Activated CD4-positive, alpha-beta T cell treated with anti-CD3 and anti-CD28 coated beads, Interleukin-2, amount 10 ng/mL, durations not matched to agents 7 days and 5 days (primary cell): ENCODE data around the gene LRRC38. TPM values are rescaled to one million over a fixed set of nuclear protein-coding genes. Genes with fewer than 3 reads are reported as not detected.

ENCODE experiments used
- CTCF ChIA-PET: fragments of 350-600 bp; sonication (Branson Sonifier 250); formaldehyde crosslinking; loops from one replicate; lab custom pipeline; 2021; ENCODE audit warnings: antibody characterized with exemption; lab: Charles Lee
- POLR2A ChIA-PET: fragments of 350-600 bp; sonication (Branson Sonifier 250); formaldehyde crosslinking; loops from one replicate; lab custom pipeline; 2021; ENCODE audit warnings: antibody characterized with exemption; lab: Charles Lee
- DNase-seq: peaks from one replicate; pipeline ENCODE4 v3.0.0-alpha.2; 2020
- H3K27ac Mint-ChIP-seq: one replicate; pipeline ENCODE4 v1.8.0; 2021; ENCODE audit warnings: mild to moderate bottlenecking, moderate library complexity, mixed read lengths
- H3K27me3 Mint-ChIP-seq: one replicate; pipeline ENCODE4 v1.8.0; 2021; ENCODE audit warnings: mixed read lengths
- H3K36me3 Mint-ChIP-seq: one replicate; pipeline ENCODE4 v1.8.0; 2021; ENCODE audit warnings: low read depth, mixed read lengths
- H3K4me1 Mint-ChIP-seq: one replicate; pipeline ENCODE4 v1.8.0; 2021; ENCODE audit warnings: mixed read lengths
- H3K4me3 Mint-ChIP-seq: one replicate; pipeline ENCODE4 v1.8.0; 2021; ENCODE audit warnings: mild to moderate bottlenecking, moderate library complexity, mixed read lengths
- H3K9me3 Mint-ChIP-seq: one replicate; pipeline ENCODE4 v1.8.0; 2021; ENCODE audit warnings: mixed read lengths
- total RNA-seq, 2 experiments: library from RNA; stranded (reverse); gene quantifications; one replicate each; pipeline ENCODE4 v1.2.3, GENCODE V29; 2021

LRRC38 gene
- total RNA-seq, 2 experiments from 2014 or later = not detected

- Mint-ChIP-seq H3K36me3 (no peaks in the 10 kb centered on the region), H3K27ac (no peak overlapping the region), H3K27me3 (peaks cover 44% of the 10 kb centered on the region), H3K9me3 (no peaks in the 10 kb centered on the region), H3K4me1 (no peaks in the 10 kb centered on the region), H3K4me3 (no peak overlapping the region)
- DNase-seq = no peak
- ChIA-PET CTCF (no interaction called here), POLR2A (no interaction called here)
Measured at GRCh38 chr1:13513063-13513894, 524 bp downstream of the LRRC38 start.

- CTCF ChIA-PET = no interaction called here
- Mint-ChIP-seq H3K4me3 (no peak overlapping the region), H3K36me3 (no peaks in the 10 kb centered on the region), H3K4me1 (no peaks in the 10 kb centered on the region), H3K27me3 (peaks cover 44% of the 10 kb centered on the region), H3K27ac (no peak overlapping the region), H3K9me3 (no peaks in the 10 kb centered on the region)
- POLR2A ChIA-PET = no interaction called here
- no peak for DNase-seq
Measured at GRCh38 chr1:13512472-13512871, 1.3 kb downstream of the LRRC38 start.

GRCh38 chr1:13510499-13510898 is 3.3 kb downstream of the LRRC38 start:
- CTCF ChIA-PET = no interaction called here

GRCh38 chr1:13507075-13507474 is 6.7 kb downstream of the LRRC38 start:
- H3K27me3 Mint-ChIP-seq = peaks cover 9% of the 10 kb centered on the region
- CTCF ChIA-PET = no interaction called here
- no peak overlapping the region for H3K4me3 Mint-ChIP-seq

More at GRCh38 chr1:13510499-13510898, 3.3 kb downstream of the LRRC38 start:
- POLR2A ChIA-PET = no interaction called here
- H3K27ac Mint-ChIP-seq = no peak overlapping the region
- no peaks in the 10 kb centered on the region for H3K9me3 Mint-ChIP-seq
- DNase-seq = no peak
- H3K4me1 Mint-ChIP-seq = no peaks in the 10 kb centered on the region
- H3K4me3 Mint-ChIP-seq = no peak overlapping the region
- H3K27me3 Mint-ChIP-seq = peaks cover 34% of the 10 kb centered on the region
- H3K36me3 Mint-ChIP-seq = no peaks in the 10 kb centered on the region

GRCh38 chr1:13505020-13505419 is 8.8 kb downstream of the LRRC38 start:
- no peak for DNase-seq
- Mint-ChIP-seq H3K9me3 (no peaks in the 10 kb centered on the region), H3K36me3 (no peaks in the 10 kb centered on the region), H3K4me3 (no peak overlapping the region), H3K27me3 (no peaks in the 10 kb centered on the region), H3K4me1 (no peaks in the 10 kb centered on the region), H3K27ac (no peak overlapping the region)
- ChIA-PET POLR2A (no interaction called here), CTCF (no interaction called here)

More at GRCh38 chr1:13507075-13507474, 6.7 kb downstream of the LRRC38 start:
- POLR2A ChIA-PET = no interaction called here
- no peaks in the 10 kb centered on the region for H3K9me3 Mint-ChIP-seq
- H3K4me1 Mint-ChIP-seq = no peaks in the 10 kb centered on the region
- no peak overlapping the region for H3K27ac Mint-ChIP-seq
- no peaks in the 10 kb centered on the region for H3K36me3 Mint-ChIP-seq
- DNase-seq = no peak

- no peak for DNase-seq
- Mint-ChIP-seq H3K4me3 (no peak overlapping the region), H3K36me3 (no peaks in the 10 kb centered on the region), H3K27me3 (no peaks in the 10 kb centered on the region), H3K27ac (no peak overlapping the region), H3K4me1 (no peaks in the 10 kb centered on the region), H3K9me3 (no peaks in the 10 kb centered on the region)
- CTCF ChIA-PET = no interaction called here
- POLR2A ChIA-PET = no interaction called here
Measured at GRCh38 chr1:13500806-13501205, 13.0 kb downstream of the LRRC38 start.

- H3K27ac Mint-ChIP-seq = no peak overlapping the region
- H3K4me1 Mint-ChIP-seq = no peaks in the 10 kb centered on the region
- ChIA-PET CTCF (interaction anchor here (0.7 kb wide), 1 partner anchor 68 kb away, joined by 3 read pairs; no protein-coding TSS in a partner anchor), POLR2A (no interaction called here)
- no peaks in the 10 kb centered on the region for H3K27me3 Mint-ChIP-seq
- no peaks in the 10 kb centered on the region for H3K36me3 Mint-ChIP-seq
- no peaks in the 10 kb centered on the region for H3K9me3 Mint-ChIP-seq
- H3K4me3 Mint-ChIP-seq = no peak overlapping the region
- no peak for DNase-seq
Measured at GRCh38 chr1:13499422-13499821, 14.4 kb downstream of the LRRC38 start.

GRCh38 chr1:13498553-13498952 is 15.2 kb downstream of the LRRC38 start:
- no peaks in the 10 kb centered on the region for H3K9me3 Mint-ChIP-seq
- no peaks in the 10 kb centered on the region for H3K27me3 Mint-ChIP-seq
- DNase-seq = no peak
- H3K36me3 Mint-ChIP-seq = no peaks in the 10 kb centered on the region
- POLR2A ChIA-PET = no interaction called here
- CTCF ChIA-PET = no interaction called here
- no peak overlapping the region for H3K27ac Mint-ChIP-seq
- H3K4me1 Mint-ChIP-seq = no peaks in the 10 kb centered on the region
- no peak overlapping the region for H3K4me3 Mint-ChIP-seq

GRCh38 chr1:13495186-13495585 is 18.6 kb downstream of the LRRC38 start:
- CTCF ChIA-PET = no interaction called here
- POLR2A ChIA-PET = no interaction called here
- no peak for DNase-seq
- no peak overlapping the region for H3K27ac Mint-ChIP-seq
- H3K9me3 Mint-ChIP-seq = no peaks in the 10 kb centered on the region
- H3K4me1 Mint-ChIP-seq = no peaks in the 10 kb centered on the region
- H3K36me3 Mint-ChIP-seq = no peaks in the 10 kb centered on the region
- H3K4me3 Mint-ChIP-seq = no peak overlapping the region
- H3K27me3 Mint-ChIP-seq = no peaks in the 10 kb centered on the region

- H3K4me3 Mint-ChIP-seq = no peak overlapping the region
- CTCF ChIA-PET = no interaction called here
- no peak overlapping the region for H3K27ac Mint-ChIP-seq
- POLR2A ChIA-PET = no interaction called here
- no peaks in the 10 kb centered on the region for H3K4me1 Mint-ChIP-seq
- DNase-seq = no peak
- no peaks in the 10 kb centered on the region for H3K9me3 Mint-ChIP-seq
- H3K36me3 Mint-ChIP-seq = no peaks in the 10 kb centered on the region
- H3K27me3 Mint-ChIP-seq = no peaks in the 10 kb centered on the region
Measured at GRCh38 chr1:13494712-13495111, 19.1 kb downstream of the LRRC38 start.

GRCh38 chr1:13494025-13494424 is 19.8 kb downstream of the LRRC38 start:
- POLR2A ChIA-PET = no interaction called here

GRCh38 chr1:13492711-13493110 is 21.1 kb downstream of the LRRC38 start:
- POLR2A ChIA-PET = no interaction called here
- H3K9me3 Mint-ChIP-seq = no peaks in the 10 kb centered on the region
- no peak overlapping the region for H3K27ac Mint-ChIP-seq
- H3K27me3 Mint-ChIP-seq = no peaks in the 10 kb centered on the region
- H3K4me3 Mint-ChIP-seq = no peak overlapping the region
- CTCF ChIA-PET = no interaction called here
- H3K36me3 Mint-ChIP-seq = no peaks in the 10 kb centered on the region
- DNase-seq = no peak
- H3K4me1 Mint-ChIP-seq = no peaks in the 10 kb centered on the region

More at GRCh38 chr1:13494025-13494424, 19.8 kb downstream of the LRRC38 start:
- DNase-seq = no peak
- Mint-ChIP-seq H3K4me3 (no peak overlapping the region), H3K27me3 (no peaks in the 10 kb centered on the region), H3K36me3 (no peaks in the 10 kb centered on the region), H3K27ac (no peak overlapping the region), H3K9me3 (no peaks in the 10 kb centered on the region), H3K4me1 (no peaks in the 10 kb centered on the region)
- CTCF ChIA-PET = interaction anchor here (0.6 kb wide), 1 partner anchor 616 kb away, joined by 4 read pairs; no protein-coding TSS in a partner anchor

- no peaks in the 10 kb centered on the region for H3K9me3 Mint-ChIP-seq
- H3K4me1 Mint-ChIP-seq = no peaks in the 10 kb centered on the region
- no peak overlapping the region for H3K27ac Mint-ChIP-seq
- ChIA-PET POLR2A (no interaction called here), CTCF (interaction anchor here (0.6 kb wide), 1 partner anchor 476 kb away, joined by 3 read pairs; no protein-coding TSS in a partner anchor)
- no peak overlapping the region for H3K4me3 Mint-ChIP-seq
- H3K36me3 Mint-ChIP-seq = no peaks in the 10 kb centered on the region
- H3K27me3 Mint-ChIP-seq = peaks cover 4% of the 10 kb centered on the region
- no peak for DNase-seq
Measured at GRCh38 chr1:13487957-13488356, 25.8 kb downstream of the LRRC38 start.
